HepG2 (cell line): ENCODE data around the gene GLUD1. TPM values are rescaled to one million over a fixed set of nuclear protein-coding genes. Genes with fewer than 3 reads are reported as not detected.

ENCODE experiments used
- ARNT ChIP-seq: fragments of 450-650 bp; IDR thresholded peaks from 2 replicates; pipeline ENCODE4 v1.6.1; 2017
- E2F5 ChIP-seq: sonication (generic); formaldehyde crosslinking; conservative IDR thresholded peaks from 2 replicates; pipeline ENCODE4 v1.4.0; 2020; ENCODE audit warnings: missing genetic modification reagents
- ELF3 ChIP-seq: IDR thresholded peaks from 2 replicates; pipeline ENCODE4 v1.6.1; 2016; ENCODE audit warnings: missing genetic modification reagents, missing compliant biosample characterization
- GTF3A ChIP-seq: sonication (generic); formaldehyde crosslinking; conservative IDR thresholded peaks from 2 replicates; pipeline ENCODE4 v1.4.0; 2020; ENCODE audit warnings: mild to moderate bottlenecking, missing genetic modification reagents
- HNF1B ChIP-seq: sonication (generic); formaldehyde crosslinking; IDR thresholded peaks from 2 replicates; pipeline ENCODE4 v1.5.1; 2020; ENCODE audit warnings: mild to moderate bottlenecking, moderate library complexity, missing genetic modification reagents
- HOXA7 ChIP-seq: sonication (generic); formaldehyde crosslinking; IDR thresholded peaks from 2 replicates; pipeline ENCODE4 v1.8.1; 2022; ENCODE audit warnings: mild to moderate bottlenecking, missing genetic modification reagents, moderate library complexity
- PLRG1 ChIP-seq: fragments of 450-650 bp; conservative IDR thresholded peaks from 2 replicates; pipeline ENCODE4 v1.6.1; 2016
- SRF ChIP-seq: IDR thresholded peaks from 2 replicates; pipeline ENCODE4 v1.6.1; 2011; ENCODE audit warnings: mild to moderate bottlenecking, low read depth, low read length, moderate library complexity
- ZBED4 ChIP-seq: sonication (generic); formaldehyde crosslinking; IDR thresholded peaks from 2 replicates; pipeline ENCODE4 v1.4.0; 2020; ENCODE audit warnings: missing genetic modification reagents, borderline replicate concordance
- ZBTB34 ChIP-seq: sonication (generic); formaldehyde crosslinking; IDR thresholded peaks from 2 replicates; pipeline ENCODE4 v1.8.0; 2022; ENCODE audit warnings: mild to moderate bottlenecking, missing genetic modification reagents
- ZNF10 ChIP-seq: sonication (generic); formaldehyde crosslinking; IDR thresholded peaks from 2 replicates; pipeline ENCODE4 v1.4.0; 2020; ENCODE audit warnings: mild to moderate bottlenecking, low read depth, missing genetic modification reagents, borderline replicate concordance
- ZNF382 ChIP-seq: sonication (generic); formaldehyde crosslinking; IDR thresholded peaks from 2 replicates; pipeline ENCODE4 v1.5.0; 2020; ENCODE audit warnings: missing genetic modification reagents, mild to moderate bottlenecking, borderline replicate concordance
- ZNF646 ChIP-seq: sonication (generic); formaldehyde crosslinking; IDR thresholded peaks from 2 replicates; pipeline ENCODE4 v1.9.0; 2021; ENCODE audit warnings: mild to moderate bottlenecking, missing genetic modification reagents
- ZNF7 ChIP-seq: IDR thresholded peaks from 2 replicates; pipeline ENCODE4 v1.6.1; 2016; ENCODE audit warnings: missing biosample characterization, missing genetic modification reagents
- ZNF761 ChIP-seq: sonication (generic); formaldehyde crosslinking; conservative IDR thresholded peaks from 2 replicates; pipeline ENCODE4 v1.4.0; 2020; ENCODE audit warnings: mild to moderate bottlenecking, missing genetic modification reagents
- polyA plus RNA-seq, 8 experiments: library from polyadenylated mRNA; depleted of rRNA in 3 of 8; stranded (reverse) in 7 of 8; unstranded in 1 of 8; fragments of >200 nt; fragmentation: Illumina TruSeq in 4 of 8; extraction: Trizol in 4 of 8; gene quantifications; 2 replicates each; pipeline versions ENCODE4 v1.2.1 to v1.2.3, GENCODE V29; 2011 to 2016; ENCODE audit warnings: low read depth in 4 of 8, missing spikeins in 1 of 8, mixed read lengths in 1 of 8; ENCODE audit not compliant: insufficient read depth in 1 of 8
- total RNA-seq, 5 experiments: library from RNA; depleted of rRNA; stranded (reverse); fragments of >200 nt; fragmentation: Illumina TruSeq; extraction: Trizol; gene quantifications; 2 replicates each; pipeline ENCODE4 v1.2.3, GENCODE V29; 2016; ENCODE audit warnings: low read depth in 1 of 5

GLUD1 gene
- total and polyA plus RNA-seq, 2 of the 13 experiments (the other 11 are each of a cell fraction or from before 2014, with no cell fraction given) = 301 to 798 TPM

- TF ChIP-seq ZNF382 (CRISPR knock-in tag) (no peak), ZNF646 (CRISPR knock-in tag) (no peak; the same call in 1 of the 2 replicates), ZBTB34 (CRISPR knock-in tag) (no peak), SRF (no peak), ZBED4 (CRISPR knock-in tag) (peak; percentile 59; the same call in 1 of the 2 replicates), ZNF10 (CRISPR knock-in tag) (no peak), E2F5 (CRISPR knock-in tag) (peak; percentile 60), ZNF761 (no peak), HOXA7 (CRISPR knock-in tag) (no peak), ZNF7 (CRISPR knock-in tag) (no peak), GTF3A (CRISPR knock-in tag) (no peak), ARNT (no peak), PLRG1 (no peak), HNF1B (CRISPR knock-in tag) (0 out of 2 replicates have a peak, but pooled peaks have one; percentile 35), ELF3 (CRISPR knock-in tag) (peak; percentile 63; the same call in 1 of the 2 replicates)
These were observed 748 bp upstream of the GLUD1 start (continued) for GRCh38 chr10:87095236-87095945.
